WTC11 (cell line): ENCODE data around the gene ZBTB4. TPM values are rescaled to one million over a fixed set of nuclear protein-coding genes. Genes with fewer than 3 reads are reported as not detected.

ENCODE experiments used
- ATAC-seq: fragments of 200-7000 bp; cut with Tn5 transposase; 2 replicates; pipeline ENCODE4 v1.10.0; 2021; ENCODE audit warnings: mild to moderate bottlenecking, moderate library complexity
- CTCF ChIA-PET: fragments of 300-600 bp; sonication (Branson Sonifier 250); formaldehyde crosslinking; loops from one replicate; lab custom pipeline; 2021; ENCODE audit warnings: antibody characterized with exemption; lab: Charles Lee
- POLR2A ChIA-PET: fragments of 350-600 bp; sonication (Branson Sonifier 250); formaldehyde crosslinking; loops from one replicate; lab custom pipeline; 2021; ENCODE audit warnings: antibody characterized with exemption; lab: Charles Lee
- DNase-seq: peaks from one replicate; pipeline ENCODE4 v3.0.0; 2021; ENCODE audit warnings: low spot score
- H3K27ac Mint-ChIP-seq: 2 replicates; pipeline ENCODE4 v1.8.0; 2021; ENCODE audit warnings: mixed read lengths
- H3K27me3 Mint-ChIP-seq: 2 replicates; pipeline ENCODE4 v1.8.0; 2021; ENCODE audit warnings: low read depth, mild to moderate bottlenecking, moderate library complexity, mixed read lengths
- H3K36me3 Mint-ChIP-seq: 2 replicates; pipeline ENCODE4 v1.8.0; 2021; ENCODE audit warnings: mixed read lengths
- H3K4me1 Mint-ChIP-seq: 2 replicates; pipeline ENCODE4 v1.8.0; 2022; ENCODE audit warnings: mixed read lengths
- H3K4me3 Mint-ChIP-seq: 2 replicates; pipeline ENCODE4 v1.8.0; 2021; ENCODE audit warnings: mild to moderate bottlenecking, moderate library complexity, mixed read lengths
- H3K9me3 Mint-ChIP-seq: 2 replicates; pipeline ENCODE4 v1.8.0; 2021; ENCODE audit warnings: mixed read lengths
- CREM ChIP-seq: sonication (generic); formaldehyde crosslinking; IDR thresholded peaks from 2 replicates; pipeline ENCODE4 v1.8.1; 2022; ENCODE audit warnings: mild to moderate bottlenecking, missing genetic modification reagents, moderate library complexity
- ELF4 ChIP-seq: sonication (generic); formaldehyde crosslinking; IDR thresholded peaks from 2 replicates; pipeline ENCODE4 v1.8.1; 2022; ENCODE audit warnings: low read depth, mild to moderate bottlenecking, moderate library complexity, missing genetic modification reagents
- ESRRA ChIP-seq: sonication (generic); formaldehyde crosslinking; IDR thresholded peaks from 2 replicates; pipeline ENCODE4 v1.8.1; 2022; ENCODE audit warnings: mild to moderate bottlenecking, missing genetic modification reagents, borderline replicate concordance
- ETV6 ChIP-seq: sonication (generic); formaldehyde crosslinking; IDR thresholded peaks from 2 replicates; pipeline ENCODE4 v1.8.1; 2022; ENCODE audit warnings: mild to moderate bottlenecking, missing genetic modification reagents
- FOXK1 ChIP-seq: sonication (generic); formaldehyde crosslinking; IDR thresholded peaks from 2 replicates; pipeline ENCODE4 v1.8.0; 2022; ENCODE audit warnings: mild to moderate bottlenecking, moderate library complexity, missing genetic modification reagents
- GABPB1 ChIP-seq: sonication (generic); formaldehyde crosslinking; IDR thresholded peaks from 2 replicates; pipeline ENCODE4 v1.8.1; 2023; ENCODE audit warnings: mild to moderate bottlenecking, missing genetic modification reagents
- GTF2I ChIP-seq: fragments of 250-450 bp; sonication (Bioruptor Pico); conservative IDR thresholded peaks from 2 replicates; pipeline ENCODE4 v1.4.0; 2021; ENCODE audit warnings: mild to moderate bottlenecking
- JAZF1 ChIP-seq: fragments of 250-450 bp; sonication (Bioruptor Pico); IDR thresholded peaks from 2 replicates; pipeline ENCODE4 v1.9.0; 2021; ENCODE audit warnings: moderate library complexity, mild to moderate bottlenecking, inconsistent platforms
- JUN ChIP-seq: sonication (generic); formaldehyde crosslinking; IDR thresholded peaks from 2 replicates; pipeline ENCODE4 v1.8.0; 2023; ENCODE audit warnings: mild to moderate bottlenecking, missing genetic modification reagents
- KAT7 ChIP-seq: sonication (generic); formaldehyde crosslinking; IDR thresholded peaks from 2 replicates; pipeline ENCODE4 v1.8.1; 2023; ENCODE audit warnings: missing genetic modification reagents, mild to moderate bottlenecking, borderline replicate concordance
- MYBL2 ChIP-seq: sonication (generic); formaldehyde crosslinking; IDR thresholded peaks from 2 replicates; pipeline ENCODE4 v1.8.1; 2023; ENCODE audit warnings: mild to moderate bottlenecking, moderate library complexity, missing genetic modification reagents
- NR1H2 ChIP-seq: sonication (generic); formaldehyde crosslinking; IDR thresholded peaks from 2 replicates; pipeline ENCODE4 v1.9.0; 2021; ENCODE audit warnings: mild to moderate bottlenecking, moderate library complexity, missing genetic modification reagents
- SMAD4 ChIP-seq: sonication (generic); formaldehyde crosslinking; IDR thresholded peaks from 2 replicates; pipeline ENCODE4 v1.8.0; 2022; ENCODE audit warnings: mild to moderate bottlenecking, missing genetic modification reagents
- SOX15 ChIP-seq: fragments of 250-450 bp; sonication (Bioruptor Pico); IDR thresholded peaks from 2 replicates; pipeline ENCODE4 v1.9.0; 2021; ENCODE audit warnings: mild to moderate bottlenecking
- TCF7 ChIP-seq: sonication (generic); formaldehyde crosslinking; IDR thresholded peaks from 2 replicates; pipeline ENCODE4 v1.8.0; 2022; ENCODE audit warnings: mild to moderate bottlenecking, low read depth, missing genetic modification reagents, moderate library complexity
- ZNF138 ChIP-seq: sonication (generic); formaldehyde crosslinking; conservative IDR thresholded peaks from 2 replicates; pipeline ENCODE4 v1.8.1; 2022; ENCODE audit warnings: mild to moderate bottlenecking, moderate library complexity, missing genetic modification reagents
- total RNA-seq: library from RNA; stranded (reverse); gene quantifications from 3 replicates; pipeline ENCODE4 v1.2.3, GENCODE V29; 2021
- TF ChIP-seq, protein P1 (sequence below): sonication (generic); formaldehyde crosslinking; conservative IDR thresholded peaks from 2 replicates; pipeline ENCODE4 v1.8.1; 2022; ENCODE audit warnings: mild to moderate bottlenecking, missing genetic modification reagents
- TF ChIP-seq, protein P2 (sequence below): sonication (generic); formaldehyde crosslinking; conservative IDR thresholded peaks from 2 replicates; pipeline ENCODE4 v1.8.1; 2023; ENCODE audit warnings: mild to moderate bottlenecking, low read depth, missing genetic modification reagents, moderate library complexity
- TF ChIP-seq, protein P3 (sequence below): sonication (generic); formaldehyde crosslinking; IDR thresholded peaks from 2 replicates; pipeline ENCODE4 v1.8.0; 2022; ENCODE audit warnings: mild to moderate bottlenecking, missing genetic modification reagents
- TF ChIP-seq, protein P4 (sequence below): sonication (generic); formaldehyde crosslinking; IDR thresholded peaks from 2 replicates; pipeline ENCODE4 v1.8.1; 2023; ENCODE audit warnings: mild to moderate bottlenecking, moderate library complexity, missing genetic modification reagents
- TF ChIP-seq, protein P5 (sequence below): fragments of 250-450 bp; sonication (Bioruptor Pico); IDR thresholded peaks from 2 replicates; pipeline ENCODE4 v1.9.0; 2021; ENCODE audit warnings: mild to moderate bottlenecking, borderline replicate concordance
- TF ChIP-seq, protein P6 (sequence below): sonication (generic); formaldehyde crosslinking; IDR thresholded peaks from 2 replicates; pipeline ENCODE4 v1.8.0; 2023; ENCODE audit warnings: missing genetic modification reagents, mild to moderate bottlenecking, borderline replicate concordance

ZBTB4 gene
- total RNA-seq, 1 experiment from 2014 or later = 14.6 TPM

DNA sequence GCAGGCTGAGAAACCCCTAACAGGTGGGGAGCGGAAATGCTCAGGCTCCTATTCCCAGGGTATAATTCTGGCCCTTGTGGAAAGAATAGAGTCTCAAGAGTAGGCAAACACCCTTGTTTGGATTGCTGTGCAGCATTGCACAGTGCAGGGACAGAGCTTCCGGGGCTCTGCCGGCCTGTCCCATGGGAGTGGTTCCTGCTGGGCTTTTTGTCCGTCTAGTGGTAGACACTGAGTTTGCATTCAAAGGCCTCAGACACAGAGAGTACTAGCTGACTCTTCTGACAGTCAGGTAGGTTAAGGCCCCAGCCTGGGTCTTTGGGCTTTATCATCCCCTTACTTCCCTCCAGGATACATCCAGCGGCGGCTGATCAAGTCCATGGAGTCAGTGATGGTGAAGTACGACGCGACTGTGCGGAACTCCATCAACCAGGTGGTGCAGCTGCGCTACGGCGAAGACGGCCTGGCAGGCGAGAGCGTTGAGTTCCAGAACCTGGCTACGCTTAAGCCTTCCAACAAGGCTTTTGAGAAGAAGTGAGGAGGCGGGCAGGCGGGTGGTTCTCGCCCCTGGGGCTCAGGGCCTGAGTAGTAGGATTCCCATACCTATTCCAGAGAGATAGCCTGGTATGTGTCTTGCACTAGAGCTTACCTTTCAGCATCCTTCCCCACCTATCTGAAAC, 22.9 kb upstream of the ZBTB4 start:
- no peak for ATAC-seq
- H3K4me3 Mint-ChIP-seq = no peak overlapping the region
- no peak for DNase-seq
- H3K27me3 Mint-ChIP-seq = no peaks in the 10 kb centered on the region
- H3K36me3 Mint-ChIP-seq = peaks cover 84% of the 10 kb centered on the region
- ChIA-PET CTCF (interaction anchor here (0.5 to 2.2 kb wide), 20 partner anchors 11 to 858 kb away, joined by 3 to 13 read pairs (median 4); partner anchors contain the start of gene PLSCR3), POLR2A (interaction anchor here (0.7 to 1.6 kb wide), 2 partner anchors 65 to 81 kb away, joined by 3 read pairs; partner anchors contain the start of gene MPDU1)
- no peak overlapping the region for H3K27ac Mint-ChIP-seq
- no peaks in the 10 kb centered on the region for H3K4me1 Mint-ChIP-seq
- H3K9me3 Mint-ChIP-seq = no peaks in the 10 kb centered on the region
- TF ChIP-seq SMAD4 (no peak), GABPB1 (no peak), JAZF1 (no peak), ELF4 (CRISPR knock-in tag) (no peak), ETV6 (no peak), KAT7 (CRISPR knock-in tag) (no peak), JUN (no peak), SOX15 (no peak), NR1H2 (CRISPR knock-in tag) (no peak), CREM (CRISPR knock-in tag) (no peak), GTF2I (CRISPR knock-in tag) (no peak), ZNF138 (CRISPR knock-in tag) (no peak), ESRRA (CRISPR knock-in tag) (no peak), TCF7 (CRISPR knock-in tag) (no peak), FOXK1 (CRISPR knock-in tag) (no peak), MYBL2 (CRISPR knock-in tag) (no peak)
- TF ChIP-seq, protein P1, sequence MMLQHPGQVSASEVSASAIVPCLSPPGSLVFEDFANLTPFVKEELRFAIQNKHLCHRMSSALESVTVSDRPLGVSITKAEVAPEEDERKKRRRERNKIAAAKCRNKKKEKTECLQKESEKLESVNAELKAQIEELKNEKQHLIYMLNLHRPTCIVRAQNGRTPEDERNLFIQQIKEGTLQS = no peak
- TF ChIP-seq, protein P2, sequence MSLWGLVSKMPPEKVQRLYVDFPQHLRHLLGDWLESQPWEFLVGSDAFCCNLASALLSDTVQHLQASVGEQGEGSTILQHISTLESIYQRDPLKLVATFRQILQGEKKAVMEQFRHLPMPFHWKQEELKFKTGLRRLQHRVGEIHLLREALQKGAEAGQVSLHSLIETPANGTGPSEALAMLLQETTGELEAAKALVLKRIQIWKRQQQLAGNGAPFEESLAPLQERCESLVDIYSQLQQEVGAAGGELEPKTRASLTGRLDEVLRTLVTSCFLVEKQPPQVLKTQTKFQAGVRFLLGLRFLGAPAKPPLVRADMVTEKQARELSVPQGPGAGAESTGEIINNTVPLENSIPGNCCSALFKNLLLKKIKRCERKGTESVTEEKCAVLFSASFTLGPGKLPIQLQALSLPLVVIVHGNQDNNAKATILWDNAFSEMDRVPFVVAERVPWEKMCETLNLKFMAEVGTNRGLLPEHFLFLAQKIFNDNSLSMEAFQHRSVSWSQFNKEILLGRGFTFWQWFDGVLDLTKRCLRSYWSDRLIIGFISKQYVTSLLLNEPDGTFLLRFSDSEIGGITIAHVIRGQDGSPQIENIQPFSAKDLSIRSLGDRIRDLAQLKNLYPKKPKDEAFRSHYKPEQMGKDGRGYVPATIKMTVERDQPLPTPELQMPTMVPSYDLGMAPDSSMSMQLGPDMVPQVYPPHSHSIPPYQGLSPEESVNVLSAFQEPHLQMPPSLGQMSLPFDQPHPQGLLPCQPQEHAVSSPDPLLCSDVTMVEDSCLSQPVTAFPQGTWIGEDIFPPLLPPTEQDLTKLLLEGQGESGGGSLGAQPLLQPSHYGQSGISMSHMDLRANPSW = no peak
- TF ChIP-seq, protein P3, sequence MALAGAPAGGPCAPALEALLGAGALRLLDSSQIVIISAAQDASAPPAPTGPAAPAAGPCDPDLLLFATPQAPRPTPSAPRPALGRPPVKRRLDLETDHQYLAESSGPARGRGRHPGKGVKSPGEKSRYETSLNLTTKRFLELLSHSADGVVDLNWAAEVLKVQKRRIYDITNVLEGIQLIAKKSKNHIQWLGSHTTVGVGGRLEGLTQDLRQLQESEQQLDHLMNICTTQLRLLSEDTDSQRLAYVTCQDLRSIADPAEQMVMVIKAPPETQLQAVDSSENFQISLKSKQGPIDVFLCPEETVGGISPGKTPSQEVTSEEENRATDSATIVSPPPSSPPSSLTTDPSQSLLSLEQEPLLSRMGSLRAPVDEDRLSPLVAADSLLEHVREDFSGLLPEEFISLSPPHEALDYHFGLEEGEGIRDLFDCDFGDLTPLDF (CRISPR knock-in tag) = no peak
- TF ChIP-seq, protein P4, sequence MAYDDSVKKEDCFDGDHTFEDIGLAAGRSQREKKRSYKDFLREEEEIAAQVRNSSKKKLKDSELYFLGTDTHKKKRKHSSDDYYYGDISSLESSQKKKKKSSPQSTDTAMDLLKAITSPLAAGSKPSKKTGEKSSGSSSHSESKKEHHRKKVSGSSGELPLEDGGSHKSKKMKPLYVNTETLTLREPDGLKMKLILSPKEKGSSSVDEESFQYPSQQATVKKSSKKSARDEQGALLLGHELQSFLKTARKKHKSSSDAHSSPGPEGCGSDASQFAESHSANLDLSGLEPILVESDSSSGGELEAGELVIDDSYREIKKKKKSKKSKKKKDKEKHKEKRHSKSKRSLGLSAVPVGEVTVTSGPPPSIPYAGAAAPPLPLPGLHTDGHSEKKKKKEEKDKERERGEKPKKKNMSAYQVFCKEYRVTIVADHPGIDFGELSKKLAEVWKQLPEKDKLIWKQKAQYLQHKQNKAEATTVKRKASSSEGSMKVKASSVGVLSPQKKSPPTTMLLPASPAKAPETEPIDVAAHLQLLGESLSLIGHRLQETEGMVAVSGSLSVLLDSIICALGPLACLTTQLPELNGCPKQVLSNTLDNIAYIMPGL = no peak

DNA sequence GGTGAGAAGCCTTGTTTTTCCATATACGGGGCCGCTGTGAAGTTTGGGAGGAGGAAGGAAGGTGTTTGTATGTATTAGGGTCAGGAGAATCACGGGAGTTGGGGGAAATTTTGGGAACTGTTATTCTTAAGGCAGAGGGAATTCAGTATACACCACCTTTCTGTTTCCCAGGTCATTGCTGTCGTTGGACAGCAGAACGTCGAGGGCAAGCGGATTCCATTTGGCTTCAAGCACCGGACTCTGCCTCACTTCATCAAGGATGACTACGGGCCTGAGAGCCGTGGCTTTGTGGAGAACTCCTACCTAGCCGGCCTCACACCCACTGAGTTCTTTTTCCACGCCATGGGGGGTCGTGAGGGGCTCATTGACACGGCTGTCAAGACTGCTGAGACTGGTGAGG, 22.3 kb upstream of the ZBTB4 start:
- POLR2A ChIA-PET = interaction anchor here (1.6 kb wide), 1 partner anchor 64 kb away, joined by 3 read pairs; no protein-coding TSS in a partner anchor
- ATAC-seq = no peak
- H3K4me3 Mint-ChIP-seq = no peak overlapping the region
- CTCF ChIA-PET = interaction anchor here (1.1 to 2.2 kb wide), 4 partner anchors 11 to 145 kb away, joined by 3 to 13 read pairs (median 10); no protein-coding TSS in a partner anchor
- H3K4me1 Mint-ChIP-seq = no peaks in the 10 kb centered on the region
- H3K36me3 Mint-ChIP-seq = peaks cover 86% of the 10 kb centered on the region
- H3K27me3 Mint-ChIP-seq = no peaks in the 10 kb centered on the region
- no peak overlapping the region for H3K27ac Mint-ChIP-seq
- H3K9me3 Mint-ChIP-seq = no peaks in the 10 kb centered on the region
- no peak for DNase-seq
- TF ChIP-seq, protein P5, sequence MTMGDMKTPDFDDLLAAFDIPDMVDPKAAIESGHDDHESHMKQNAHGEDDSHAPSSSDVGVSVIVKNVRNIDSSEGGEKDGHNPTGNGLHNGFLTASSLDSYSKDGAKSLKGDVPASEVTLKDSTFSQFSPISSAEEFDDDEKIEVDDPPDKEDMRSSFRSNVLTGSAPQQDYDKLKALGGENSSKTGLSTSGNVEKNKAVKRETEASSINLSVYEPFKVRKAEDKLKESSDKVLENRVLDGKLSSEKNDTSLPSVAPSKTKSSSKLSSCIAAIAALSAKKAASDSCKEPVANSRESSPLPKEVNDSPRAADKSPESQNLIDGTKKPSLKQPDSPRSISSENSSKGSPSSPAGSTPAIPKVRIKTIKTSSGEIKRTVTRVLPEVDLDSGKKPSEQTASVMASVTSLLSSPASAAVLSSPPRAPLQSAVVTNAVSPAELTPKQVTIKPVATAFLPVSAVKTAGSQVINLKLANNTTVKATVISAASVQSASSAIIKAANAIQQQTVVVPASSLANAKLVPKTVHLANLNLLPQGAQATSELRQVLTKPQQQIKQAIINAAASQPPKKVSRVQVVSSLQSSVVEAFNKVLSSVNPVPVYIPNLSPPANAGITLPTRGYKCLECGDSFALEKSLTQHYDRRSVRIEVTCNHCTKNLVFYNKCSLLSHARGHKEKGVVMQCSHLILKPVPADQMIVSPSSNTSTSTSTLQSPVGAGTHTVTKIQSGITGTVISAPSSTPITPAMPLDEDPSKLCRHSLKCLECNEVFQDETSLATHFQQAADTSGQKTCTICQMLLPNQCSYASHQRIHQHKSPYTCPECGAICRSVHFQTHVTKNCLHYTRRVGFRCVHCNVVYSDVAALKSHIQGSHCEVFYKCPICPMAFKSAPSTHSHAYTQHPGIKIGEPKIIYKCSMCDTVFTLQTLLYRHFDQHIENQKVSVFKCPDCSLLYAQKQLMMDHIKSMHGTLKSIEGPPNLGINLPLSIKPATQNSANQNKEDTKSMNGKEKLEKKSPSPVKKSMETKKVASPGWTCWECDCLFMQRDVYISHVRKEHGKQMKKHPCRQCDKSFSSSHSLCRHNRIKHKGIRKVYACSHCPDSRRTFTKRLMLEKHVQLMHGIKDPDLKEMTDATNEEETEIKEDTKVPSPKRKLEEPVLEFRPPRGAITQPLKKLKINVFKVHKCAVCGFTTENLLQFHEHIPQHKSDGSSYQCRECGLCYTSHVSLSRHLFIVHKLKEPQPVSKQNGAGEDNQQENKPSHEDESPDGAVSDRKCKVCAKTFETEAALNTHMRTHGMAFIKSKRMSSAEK (CRISPR knock-in tag) = no peak
- TF ChIP-seq, protein P6, sequence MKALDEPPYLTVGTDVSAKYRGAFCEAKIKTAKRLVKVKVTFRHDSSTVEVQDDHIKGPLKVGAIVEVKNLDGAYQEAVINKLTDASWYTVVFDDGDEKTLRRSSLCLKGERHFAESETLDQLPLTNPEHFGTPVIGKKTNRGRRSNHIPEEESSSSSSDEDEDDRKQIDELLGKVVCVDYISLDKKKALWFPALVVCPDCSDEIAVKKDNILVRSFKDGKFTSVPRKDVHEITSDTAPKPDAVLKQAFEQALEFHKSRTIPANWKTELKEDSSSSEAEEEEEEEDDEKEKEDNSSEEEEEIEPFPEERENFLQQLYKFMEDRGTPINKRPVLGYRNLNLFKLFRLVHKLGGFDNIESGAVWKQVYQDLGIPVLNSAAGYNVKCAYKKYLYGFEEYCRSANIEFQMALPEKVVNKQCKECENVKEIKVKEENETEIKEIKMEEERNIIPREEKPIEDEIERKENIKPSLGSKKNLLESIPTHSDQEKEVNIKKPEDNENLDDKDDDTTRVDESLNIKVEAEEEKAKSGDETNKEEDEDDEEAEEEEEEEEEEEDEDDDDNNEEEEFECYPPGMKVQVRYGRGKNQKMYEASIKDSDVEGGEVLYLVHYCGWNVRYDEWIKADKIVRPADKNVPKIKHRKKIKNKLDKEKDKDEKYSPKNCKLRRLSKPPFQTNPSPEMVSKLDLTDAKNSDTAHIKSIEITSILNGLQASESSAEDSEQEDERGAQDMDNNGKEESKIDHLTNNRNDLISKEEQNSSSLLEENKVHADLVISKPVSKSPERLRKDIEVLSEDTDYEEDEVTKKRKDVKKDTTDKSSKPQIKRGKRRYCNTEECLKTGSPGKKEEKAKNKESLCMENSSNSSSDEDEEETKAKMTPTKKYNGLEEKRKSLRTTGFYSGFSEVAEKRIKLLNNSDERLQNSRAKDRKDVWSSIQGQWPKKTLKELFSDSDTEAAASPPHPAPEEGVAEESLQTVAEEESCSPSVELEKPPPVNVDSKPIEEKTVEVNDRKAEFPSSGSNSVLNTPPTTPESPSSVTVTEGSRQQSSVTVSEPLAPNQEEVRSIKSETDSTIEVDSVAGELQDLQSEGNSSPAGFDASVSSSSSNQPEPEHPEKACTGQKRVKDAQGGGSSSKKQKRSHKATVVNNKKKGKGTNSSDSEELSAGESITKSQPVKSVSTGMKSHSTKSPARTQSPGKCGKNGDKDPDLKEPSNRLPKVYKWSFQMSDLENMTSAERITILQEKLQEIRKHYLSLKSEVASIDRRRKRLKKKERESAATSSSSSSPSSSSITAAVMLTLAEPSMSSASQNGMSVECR = no peak
